Natural killer cell treated with Interleukin-12 subunit alpha and Interleukin-12 subunit beta and Interleukin-15 and Interleukin-18, amount 100 ng/mL, for 72 hours (primary cell): ENCODE measurements around the gene CCL5. TPM values are rescaled to one million over a fixed set of nuclear protein-coding genes. Genes with fewer than 3 reads are reported as not detected.

Source experiments
- ATAC-seq, 2 donors: fragments of 150-1000 bp; cut with Tn5 transposase in 1 of 2; sonication (Bioruptor Pico), chemical (Tn5 transposase) in 1 of 2; 2 replicates each; pipeline ENCODE4 v1.10.0; 2021
- DNase-seq: peaks from one replicate; pipeline ENCODE4 v3.0.0; 2022; ENCODE audit warnings: low spot score
- H3K27ac Mint-ChIP-seq, 2 donors: 1 replicate in 1 of 2; 2 replicates in 1 of 2; pipeline ENCODE4 v1.8.0; 2022; ENCODE audit warnings: mixed read lengths in 2 of 2, mild to moderate bottlenecking in 1 of 2, moderate library complexity in 1 of 2
- H3K27me3 Mint-ChIP-seq, 2 donors: 1 replicate in 1 of 2; 2 replicates in 1 of 2; pipeline ENCODE4 v1.8.0; 2022; ENCODE audit warnings: mixed read lengths in 2 of 2
- H3K36me3 Mint-ChIP-seq: one replicate; pipeline ENCODE4 v1.8.0; 2022; ENCODE audit warnings: mixed read lengths
- H3K4me1 Mint-ChIP-seq, 2 donors: 1 replicate in 1 of 2; 2 replicates in 1 of 2; pipeline ENCODE4 v1.8.0; 2022; ENCODE audit warnings: low read depth in 2 of 2, mixed read lengths in 2 of 2, mild to moderate bottlenecking in 1 of 2
- H3K4me3 Mint-ChIP-seq: one replicate; pipeline ENCODE4 v1.8.0; 2022; ENCODE audit warnings: mixed read lengths
- H3K9me3 Mint-ChIP-seq: 2 replicates; pipeline ENCODE4 v1.8.0; 2022; ENCODE audit warnings: mixed read lengths
- total RNA-seq, 2 donors: library from RNA; stranded (reverse); gene quantifications; one replicate each; pipeline ENCODE4 v1.2.3, GENCODE V29; 2022

Gene CCL5
- total RNA-seq: 100 to 1,000 TPM in 1 of 2 donors, 10 to 100 TPM in 1; 97.5 to 224 TPM

DNA sequence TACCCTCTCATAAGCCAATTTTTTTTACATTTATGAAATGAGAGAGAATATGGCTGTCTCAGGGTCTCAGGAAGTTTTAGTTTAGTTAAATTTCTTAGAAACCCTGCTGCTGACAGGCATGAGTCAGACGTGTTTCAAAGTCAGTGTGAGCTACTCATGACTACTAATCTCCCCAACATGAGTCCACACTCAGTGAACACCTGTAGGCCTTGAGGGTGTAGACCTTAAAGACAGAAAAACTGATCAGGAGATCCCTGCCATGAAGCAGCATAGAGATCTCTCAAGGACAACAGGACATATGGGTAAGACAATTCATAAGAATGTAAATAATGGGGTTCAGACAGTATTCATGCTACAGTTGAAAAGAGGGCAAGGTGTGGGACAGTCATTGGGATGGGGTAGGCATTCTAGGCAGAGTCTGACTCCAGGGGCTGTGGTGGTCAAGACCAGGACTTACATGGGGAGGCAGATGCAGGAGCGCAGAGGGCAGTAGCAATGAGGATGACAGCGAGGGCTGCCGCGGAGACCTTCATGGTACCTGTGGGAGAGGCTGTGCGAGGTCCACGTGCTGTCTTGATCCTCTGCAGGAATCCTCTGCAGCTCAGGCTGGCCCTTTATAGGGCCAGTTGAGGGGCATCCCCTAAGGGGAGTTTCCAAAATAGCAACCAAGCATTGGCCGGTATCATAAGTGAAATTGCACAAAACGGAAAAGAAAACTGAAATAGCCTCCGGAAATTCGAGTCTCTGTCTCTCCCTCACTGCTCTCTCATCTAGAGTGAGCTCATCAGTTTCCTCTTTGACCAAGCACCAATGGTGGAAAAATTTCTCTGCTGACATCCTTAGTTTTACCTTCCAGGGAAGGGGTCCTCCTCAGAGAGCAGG, at the start of gene CCL5:
Gene CCL5 (minus strand): TSS at position 588 of the 882 bp plus-strand sequence.
- peaks cover 28% of the 10 kb centered on the region for H3K36me3 Mint-ChIP-seq
- ATAC-seq (peak; percentile 91 to 95), DNase-seq (peak; percentile 89)
- H3K27ac Mint-ChIP-seq: peak within 1 kb of the TSS; percentile 99
- peaks cover 56 to 63% of the 10 kb centered on the region in 2 donors for H3K4me1 Mint-ChIP-seq
- H3K4me3 Mint-ChIP-seq: peak within 1 kb of the TSS; percentile 98
- H3K9me3 Mint-ChIP-seq: no peaks in the 10 kb centered on the region
- no peaks in the 10 kb centered on the region for H3K27me3 Mint-ChIP-seq

- no peaks in the 10 kb centered on the region for H3K9me3 Mint-ChIP-seq
- peaks cover 18 to 26% of the 10 kb centered on the region in 2 donors for H3K4me1 Mint-ChIP-seq
- DNase-seq (no peak), ATAC-seq (no peak)
- no peak overlapping the region for H3K4me3 Mint-ChIP-seq
- H3K36me3 Mint-ChIP-seq: no peaks in the 10 kb centered on the region
- no peaks in the 10 kb centered on the region for H3K27me3 Mint-ChIP-seq
- H3K27ac Mint-ChIP-seq: peak overlapping the region in 1 of 2 donors; percentile 11
Measured at GRCh38 chr17:35927714-35928113, 47.6 kb upstream of the CCL5 start.

DNA sequence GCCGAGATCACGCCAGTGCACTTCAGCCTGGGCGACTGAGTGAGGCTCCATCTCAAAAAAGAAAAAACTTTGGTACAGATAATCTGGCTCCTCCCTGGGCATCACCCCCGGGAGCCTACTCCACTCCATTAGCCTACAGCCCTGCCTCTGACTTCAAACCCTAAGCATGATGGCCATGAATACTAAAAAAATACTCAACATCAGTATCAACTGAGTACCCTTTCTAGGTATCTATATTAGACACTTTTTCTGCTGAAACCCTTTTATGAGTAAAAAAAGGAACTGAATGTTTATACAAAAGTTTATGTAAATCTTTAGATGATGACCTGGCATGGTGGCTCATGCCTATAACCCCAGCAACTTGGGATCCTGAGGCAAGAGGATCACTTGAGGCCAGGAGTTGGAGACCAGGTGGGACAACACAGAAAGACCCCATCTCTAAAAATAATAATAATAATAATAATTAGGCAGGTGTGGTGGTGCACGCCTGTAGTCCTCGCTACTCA, 43.5 kb upstream of the CCL5 start:
- Mint-ChIP-seq H3K27ac (peak overlapping the region in 1 of 2 donors; percentile 27), H3K9me3 (no peaks in the 10 kb centered on the region)

DNA sequence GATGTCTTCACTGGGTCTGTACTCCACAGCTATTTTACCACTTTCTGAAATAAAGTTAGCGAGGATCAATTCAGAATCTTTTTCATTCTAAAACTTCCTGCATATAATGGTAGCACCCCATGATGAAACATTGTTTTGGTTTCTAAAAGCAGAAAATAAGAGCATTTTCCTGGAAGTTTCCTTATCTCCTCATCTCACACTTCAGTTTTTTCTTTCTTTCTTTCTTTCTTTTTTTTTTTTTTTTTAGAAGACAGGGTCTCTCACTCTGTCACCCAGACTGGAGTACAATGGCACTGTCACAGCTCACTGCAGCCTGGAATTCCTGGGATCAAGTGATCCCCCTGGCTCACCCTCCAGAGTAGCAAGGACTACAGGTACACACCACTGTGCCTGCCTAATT, 40.1 kb upstream of the CCL5 start:
- Mint-ChIP-seq H3K27me3 (no peaks in the 10 kb centered on the region), H3K4me1 (peaks cover 34 to 41% of the 10 kb centered on the region in 2 donors), H3K9me3 (no peaks in the 10 kb centered on the region), H3K36me3 (no peaks in the 10 kb centered on the region), H3K4me3 (peak overlapping the region; percentile 55), H3K27ac (peak overlapping the region; percentile 28 to 90)
- no peak for ATAC-seq
- DNase-seq: no peak

More for the DNA sequence above, 43.5 kb upstream of the CCL5 start:
- Mint-ChIP-seq H3K36me3 (no peaks in the 10 kb centered on the region), H3K4me3 (no peak overlapping the region), H3K4me1 (peaks cover 28 to 30% of the 10 kb centered on the region in 2 donors), H3K27me3 (no peaks in the 10 kb centered on the region)
- ATAC-seq: no peak
- DNase-seq: no peak

DNA sequence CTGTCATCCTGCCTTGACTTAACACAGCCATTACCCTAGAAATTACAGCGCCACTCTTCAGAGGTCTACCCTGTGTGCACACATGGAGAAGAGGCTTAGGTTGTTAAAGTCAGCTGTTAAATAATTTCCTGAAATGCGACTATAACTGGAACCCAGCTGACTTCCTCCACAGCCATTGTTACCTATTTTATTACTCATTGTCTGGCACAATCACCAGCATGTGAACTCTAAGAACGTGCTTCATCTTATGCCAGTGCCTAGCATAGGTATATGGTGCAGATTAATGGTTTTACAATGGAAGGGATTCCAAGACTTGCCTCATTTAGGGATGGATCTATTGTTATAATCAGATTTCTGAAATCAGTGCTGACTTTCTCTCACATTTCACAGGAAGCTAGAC, 38.5 kb upstream of the CCL5 start:
- Mint-ChIP-seq H3K27me3 (no peaks in the 10 kb centered on the region), H3K36me3 (no peaks in the 10 kb centered on the region), H3K27ac (no peak overlapping the region), H3K4me1 (peaks cover 49 to 52% of the 10 kb centered on the region in 2 donors), H3K4me3 (no peak overlapping the region), H3K9me3 (no peaks in the 10 kb centered on the region)
- no peak for DNase-seq
- no peak for ATAC-seq

DNA sequence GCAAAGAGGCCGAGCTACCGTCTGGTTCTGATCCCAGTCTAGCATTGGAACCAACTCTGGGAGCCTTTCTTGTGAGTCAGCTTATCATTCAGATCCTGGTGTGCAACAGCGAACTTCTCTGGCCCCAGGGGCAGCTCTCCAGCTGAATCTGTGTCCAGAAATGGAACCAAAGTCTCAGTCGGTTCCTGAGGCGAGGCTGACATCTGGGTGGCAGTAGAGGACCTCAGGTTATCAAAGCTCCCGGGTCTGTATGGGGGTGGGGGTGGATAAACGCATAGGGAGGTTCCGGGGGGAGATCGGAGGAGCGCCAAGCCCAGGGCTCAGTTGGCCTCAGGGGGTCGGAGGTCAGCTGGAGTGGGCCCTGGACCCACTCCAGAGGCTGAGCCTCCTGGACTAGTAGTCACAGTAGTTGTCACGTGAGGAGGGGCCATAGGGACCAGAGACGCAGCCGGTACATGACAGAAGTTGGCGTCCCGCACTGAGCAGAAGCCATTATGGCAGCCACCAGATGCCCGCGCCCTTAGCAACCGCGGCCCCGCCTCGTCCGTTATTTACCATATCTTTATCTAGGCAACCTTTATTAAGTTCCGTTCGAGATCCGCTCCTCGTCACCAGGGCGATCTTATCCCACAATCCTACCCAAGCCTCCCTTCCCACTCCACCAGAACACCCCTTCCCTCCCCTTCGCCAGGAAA, 37.5 kb upstream of the CCL5 start:
- peaks cover 58 to 62% of the 10 kb centered on the region in 2 donors for H3K4me1 Mint-ChIP-seq
- DNase-seq: no peak
- H3K9me3 Mint-ChIP-seq: no peaks in the 10 kb centered on the region
- no peaks in the 10 kb centered on the region for H3K36me3 Mint-ChIP-seq
- no peak overlapping the region for H3K4me3 Mint-ChIP-seq
- no peak overlapping the region for H3K27ac Mint-ChIP-seq
- H3K27me3 Mint-ChIP-seq: no peaks in the 10 kb centered on the region
- no peak for ATAC-seq

GRCh38 chr17:35915153-35915964, 35.2 kb upstream of the CCL5 start:
- Mint-ChIP-seq H3K27me3 (no peaks in the 10 kb centered on the region), H3K9me3 (no peaks in the 10 kb centered on the region), H3K4me3 (no peak overlapping the region), H3K27ac (peak overlapping the region in 1 of 2 donors; percentile 10), H3K4me1 (peaks cover 55 to 62% of the 10 kb centered on the region in 2 donors), H3K36me3 (peaks cover 5% of the 10 kb centered on the region)
- DNase-seq (no peak), ATAC-seq (peak; percentile 56 to 66)

GRCh38 chr17:35914354-35914753, 34.2 kb upstream of the CCL5 start:
- no peaks in the 10 kb centered on the region for H3K9me3 Mint-ChIP-seq
- H3K36me3 Mint-ChIP-seq: peaks cover 5% of the 10 kb centered on the region

GRCh38 chr17:35913609-35914008, 33.4 kb upstream of the CCL5 start:
- no peak for DNase-seq
- Mint-ChIP-seq H3K27ac (peak overlapping the region in 1 of 2 donors; percentile 45), H3K27me3 (no peaks in the 10 kb centered on the region), H3K4me3 (peak overlapping the region; percentile 8), H3K4me1 (peaks cover 49 to 67% of the 10 kb centered on the region in 2 donors), H3K9me3 (no peaks in the 10 kb centered on the region), H3K36me3 (peaks cover 5% of the 10 kb centered on the region)
- ATAC-seq: no peak

More at GRCh38 chr17:35914354-35914753, 34.2 kb upstream of the CCL5 start:
- peak overlapping the region in 1 of 2 donors; percentile 45 for H3K27ac Mint-ChIP-seq
- H3K4me3 Mint-ChIP-seq: no peak overlapping the region
- ATAC-seq: no peak
- DNase-seq: no peak
- H3K27me3 Mint-ChIP-seq: no peaks in the 10 kb centered on the region
- peaks cover 46 to 64% of the 10 kb centered on the region in 2 donors for H3K4me1 Mint-ChIP-seq

DNA sequence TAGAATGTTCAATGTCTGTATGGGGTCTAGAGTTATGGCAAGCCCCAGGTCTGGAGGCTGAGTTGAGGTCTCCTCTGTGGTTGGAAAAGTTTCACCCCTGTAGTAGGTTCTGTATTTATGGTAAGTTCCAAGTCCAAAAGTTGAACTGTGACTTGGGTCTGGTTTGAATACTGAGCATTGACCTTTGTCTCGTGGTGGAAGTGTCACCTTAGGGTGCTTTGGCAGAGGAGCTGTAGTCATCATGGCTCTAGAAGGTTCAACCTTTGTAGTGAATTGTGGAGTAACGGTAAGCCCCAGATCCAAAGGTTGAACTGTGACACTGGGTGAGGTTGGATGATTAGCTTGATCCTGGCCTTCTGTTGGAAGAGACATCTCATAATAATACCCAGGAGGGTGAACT, 32.8 kb upstream of the CCL5 start:
- DNase-seq (no peak), ATAC-seq (no peak)
- H3K36me3 Mint-ChIP-seq: peaks cover 5% of the 10 kb centered on the region
- peaks cover 46 to 66% of the 10 kb centered on the region in 2 donors for H3K4me1 Mint-ChIP-seq
- no peaks in the 10 kb centered on the region for H3K9me3 Mint-ChIP-seq
- H3K27ac Mint-ChIP-seq: no peak overlapping the region
- H3K27me3 Mint-ChIP-seq: no peaks in the 10 kb centered on the region
- H3K4me3 Mint-ChIP-seq: no peak overlapping the region

DNA sequence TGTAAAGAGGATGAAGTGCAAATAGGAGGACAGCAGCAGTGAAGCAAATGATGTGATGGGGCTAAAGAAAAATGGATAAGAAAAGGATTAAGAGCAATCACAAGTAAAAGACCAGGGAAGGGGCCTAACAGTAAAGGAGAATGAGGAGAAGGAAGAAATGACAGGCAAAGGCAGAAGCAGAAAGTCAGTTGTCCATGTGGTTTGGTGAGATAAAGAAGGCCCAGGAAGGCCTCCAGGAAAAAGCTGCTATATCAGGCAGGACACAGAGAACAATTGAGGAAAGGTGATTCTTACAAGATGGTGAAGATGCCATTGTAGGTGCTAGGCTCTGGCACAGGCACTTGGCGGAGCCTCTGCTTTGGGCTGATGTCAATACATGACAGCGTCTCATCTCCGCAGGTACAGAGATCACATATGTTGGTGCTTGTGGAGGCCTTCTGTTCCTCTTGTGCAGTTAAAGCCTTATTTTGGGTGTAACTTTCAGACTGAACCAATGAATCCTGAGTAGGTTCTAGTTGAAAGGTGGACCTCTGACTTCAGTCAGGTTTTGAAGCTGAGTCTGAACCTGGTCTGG, 32.3 kb upstream of the CCL5 start:
- Mint-ChIP-seq H3K4me1 (peaks cover 51 to 70% of the 10 kb centered on the region in 2 donors), H3K4me3 (no peak overlapping the region), H3K27ac (no peak overlapping the region), H3K9me3 (no peaks in the 10 kb centered on the region), H3K36me3 (peaks cover 5% of the 10 kb centered on the region), H3K27me3 (no peaks in the 10 kb centered on the region)
- DNase-seq (no peak), ATAC-seq (no peak)

- no peaks in the 10 kb centered on the region for H3K27me3 Mint-ChIP-seq
- peaks cover 5% of the 10 kb centered on the region for H3K36me3 Mint-ChIP-seq
- peaks cover 39 to 62% of the 10 kb centered on the region in 2 donors for H3K4me1 Mint-ChIP-seq
- DNase-seq (no peak), ATAC-seq (no peak)
- H3K27ac Mint-ChIP-seq: no peak overlapping the region
- H3K4me3 Mint-ChIP-seq: no peak overlapping the region
- H3K9me3 Mint-ChIP-seq: no peaks in the 10 kb centered on the region
Measured at GRCh38 chr17:35909408-35909807, 29.2 kb upstream of the CCL5 start.

DNA sequence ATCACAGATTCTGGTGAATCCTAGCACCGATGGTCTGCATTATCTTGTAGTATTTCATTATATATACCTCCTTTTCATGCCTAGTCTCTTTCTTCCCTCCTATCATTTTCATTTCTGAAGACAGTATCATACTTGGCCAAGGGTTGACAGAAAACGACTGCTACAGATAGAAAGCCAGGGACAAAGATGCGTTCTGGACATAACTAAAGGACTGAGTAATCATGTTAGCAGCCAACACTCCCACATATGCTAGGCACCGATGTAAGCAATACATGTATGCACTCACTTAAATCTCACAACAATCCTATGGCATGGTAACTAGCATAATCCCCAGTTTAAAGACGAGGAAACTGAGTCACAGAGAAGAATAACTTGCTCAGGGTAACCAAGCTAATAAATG, 27.5 kb upstream of the CCL5 start:
- Mint-ChIP-seq H3K27ac (peak overlapping the region in 1 of 2 donors; percentile 7), H3K4me3 (no peak overlapping the region), H3K9me3 (no peaks in the 10 kb centered on the region), H3K4me1 (peaks cover 28 to 51% of the 10 kb centered on the region in 2 donors), H3K36me3 (peaks cover 5% of the 10 kb centered on the region), H3K27me3 (no peaks in the 10 kb centered on the region)
- DNase-seq: no peak
- ATAC-seq: no peak
